Right lobe of liver (tissue), 6 donors: Measurements from ENCODE around the gene PSME2. TPM values are rescaled to one million over a fixed set of nuclear protein-coding genes. Genes with fewer than 3 reads are reported as not detected.
A peak's percentile ranks its signal among the peaks of the same experiment; 100 is the strongest.

Experiments used
- ATAC-seq, 4 donors: fragments of 200-7000 bp; cut with Tn5 transposase; one replicate each; pipeline ENCODE4 v1.9.1; 2020; ENCODE audit warnings: mild to moderate bottlenecking in 4 of 4, moderate library complexity in 4 of 4
- DNase-seq, 3 donors: peaks; one replicate each; pipeline ENCODE4 v3.0.0-alpha.2; 2020
- H3K27ac ChIP-seq, 3 donors: fragments of 200-600 bp; one replicate each; pipeline ENCODE4 v1.8.0; 2022
- H3K27me3 ChIP-seq, 2 donors: fragments of 200-600 bp; one replicate each; pipeline ENCODE4 v1.8.0; 2022
- H3K36me3 ChIP-seq, 4 donors: fragments of 200-600 bp; sonication (generic) in 1 of 4; one replicate each; pipeline versions ENCODE4 v1.5.1 to v1.8.0; 2017 to 2022; ENCODE audit warnings: control low read depth in 1 of 4
- H3K4me1 ChIP-seq, 4 donors: fragments of 200-600 bp; sonication (generic) in 1 of 4; one replicate each; pipeline versions ENCODE4 v1.5.1 to v1.8.0; 2017 to 2022; ENCODE audit warnings: control low read depth in 1 of 4
- H3K4me3 ChIP-seq, 3 donors: fragments of 200-600 bp; one replicate each; pipeline ENCODE4 v1.8.0; 2022
- H3K9me3 ChIP-seq, 4 donors: fragments of 200-600 bp; sonication (generic) in 1 of 4; one replicate each; pipeline versions ENCODE4 v1.5.1 to v1.8.0; 2017 to 2022; ENCODE audit warnings: control low read depth in 1 of 4
- POLR2A ChIP-seq: fragments of 450-650 bp; IDR thresholded peaks from one replicate; pipeline ENCODE4 v1.6.1; 2017; ENCODE audit warnings: antibody characterized with exemption, mild to moderate bottlenecking
- WGBS: methylation state at CpG from one replicate; pipeline ENCODE4 v1.1.6; 2018; ENCODE audit warnings: low coverage, low lambda C conversion rate; ENCODE audit not compliant: insufficient coverage; ENCODE audit errors: missing lambda C conversion rate; 5-methylcytosine and 5-hydroxymethylcytosine counted together
- intact Hi-C, 2 donors: fragments of 100-400 bp; cut with DNase I; formaldehyde crosslinking; loops; one replicate each; pipeline versions ENCODE4 v1.11.2 to v1.14.1; 2022
- total RNA-seq, 6 experiments: library from RNA; depleted of rRNA in 2 of 6; stranded (reverse); fragments of >200 nt in 2 of 6; fragmentation: NEBNext Ultra II Directional in 3 of 6; extraction: Animal tissue kit (Norgen Biotek cat#: 25700) in 3 of 6; gene quantifications; one replicate each; pipeline versions ENCODE4 v1.1.0 to v1.2.4, GENCODE V29; 2016 to 2023
- TF ChIP-seq, protein P1 (sequence below), 4 donors: fragments of 200-600 bp in 3 of 4; fragments of 450-650 bp in 1 of 4; IDR thresholded peaks; one replicate each; pipeline versions ENCODE4 v1.5.1 to v1.8.0; 2016 to 2022; ENCODE audit warnings: antibody characterized with exemption in 4 of 4, mild to moderate bottlenecking in 2 of 4
- donor health status: DM: no; HTN: yes; CAD: no.
- donor health status: DM: no; HTN: no; CAD: no.
- donor health status: DM: no; HTN: no; CAD: no.
- donor health status: DM: no; HTN: yes; CAD: no.
- donor health status: DM: no; HTN: yes; CAD: no.

PSME2 gene
- total RNA-seq, 6 experiments from 2014 or later = 66.1 to 142 (median 110) TPM

GRCh38 chr14:24122898-24123297, 23.5 kb downstream of the PSME2 start:
- no peaks in the 10 kb centered on the region for H3K27me3 ChIP-seq
- no peak overlapping the region for H3K4me3 ChIP-seq
- peak in 1 of 4 donors; percentile 7 for ATAC-seq
- no peak for TF ChIP-seq POLR2A
- TF ChIP-seq, protein P1, sequence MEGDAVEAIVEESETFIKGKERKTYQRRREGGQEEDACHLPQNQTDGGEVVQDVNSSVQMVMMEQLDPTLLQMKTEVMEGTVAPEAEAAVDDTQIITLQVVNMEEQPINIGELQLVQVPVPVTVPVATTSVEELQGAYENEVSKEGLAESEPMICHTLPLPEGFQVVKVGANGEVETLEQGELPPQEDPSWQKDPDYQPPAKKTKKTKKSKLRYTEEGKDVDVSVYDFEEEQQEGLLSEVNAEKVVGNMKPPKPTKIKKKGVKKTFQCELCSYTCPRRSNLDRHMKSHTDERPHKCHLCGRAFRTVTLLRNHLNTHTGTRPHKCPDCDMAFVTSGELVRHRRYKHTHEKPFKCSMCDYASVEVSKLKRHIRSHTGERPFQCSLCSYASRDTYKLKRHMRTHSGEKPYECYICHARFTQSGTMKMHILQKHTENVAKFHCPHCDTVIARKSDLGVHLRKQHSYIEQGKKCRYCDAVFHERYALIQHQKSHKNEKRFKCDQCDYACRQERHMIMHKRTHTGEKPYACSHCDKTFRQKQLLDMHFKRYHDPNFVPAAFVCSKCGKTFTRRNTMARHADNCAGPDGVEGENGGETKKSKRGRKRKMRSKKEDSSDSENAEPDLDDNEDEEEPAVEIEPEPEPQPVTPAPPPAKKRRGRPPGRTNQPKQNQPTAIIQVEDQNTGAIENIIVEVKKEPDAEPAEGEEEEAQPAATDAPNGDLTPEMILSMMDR (IDR thresholded peaks at IDR 0.05) = no peak
- H3K9me3 ChIP-seq = no peaks in the 10 kb centered on the region
- WGBS = 83% methylated on average over 1 of the region's 8 CpGs
- no peak overlapping the region for H3K27ac ChIP-seq
- peaks cover 3 to 65% (median 27%) of the 10 kb centered on the region in 4 donors for H3K36me3 ChIP-seq
- H3K4me1 ChIP-seq = no peaks in the 10 kb centered on the region
- no peak for DNase-seq
- intact Hi-C loops = no loop called here

DNA sequence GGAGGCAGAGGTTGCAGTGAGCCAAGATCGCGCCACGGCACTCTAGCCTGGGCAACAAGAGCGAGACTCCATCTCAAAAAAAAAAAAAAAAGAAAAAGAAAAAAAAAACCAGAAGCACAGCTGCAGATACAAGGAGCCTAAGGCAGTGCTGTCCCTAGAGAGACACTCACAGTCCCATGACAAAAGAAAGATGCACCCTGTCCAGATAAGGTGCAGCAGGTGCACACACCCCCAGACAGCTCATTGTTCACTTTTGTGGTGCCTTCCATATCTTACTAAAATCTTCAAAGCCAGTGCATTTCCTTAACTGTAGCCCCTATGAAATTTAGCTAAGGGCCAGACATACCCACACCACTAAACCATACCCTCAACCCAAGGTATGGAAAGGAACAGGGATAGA, 24.0 kb downstream of the PSME2 start:
- DNase-seq (no peak), ATAC-seq (no peak)
- Histone ChIP-seq H3K4me3 (no peak overlapping the region), H3K27me3 (no peaks in the 10 kb centered on the region), H3K36me3 (peaks cover 3 to 70% (median 27%) of the 10 kb centered on the region in 4 donors), H3K4me1 (peaks cover 0 to 2% (median under 1%) of the 10 kb centered on the region in 4 donors), H3K27ac (no peak overlapping the region), H3K9me3 (no peaks in the 10 kb centered on the region)
- TF ChIP-seq POLR2A = no peak
- TF ChIP-seq, protein P1 (IDR thresholded peaks at IDR 0.05) = no peak
- intact Hi-C loops = no loop called here
- 90% methylated on average over 3 of the region's 4 CpGs for WGBS

GRCh38 chr14:24121210-24121609, 25.2 kb downstream of the PSME2 start:
- peaks cover 0 to 14% (median 4%) of the 10 kb centered on the region in 4 donors for H3K4me1 ChIP-seq
- no peak for DNase-seq
- intact Hi-C loops = no loop called here
- 94% methylated on average over 3 of the region's 8 CpGs for WGBS
- H3K9me3 ChIP-seq = no peaks in the 10 kb centered on the region
- TF ChIP-seq, protein P1 (IDR thresholded peaks at IDR 0.05) = no peak
- TF ChIP-seq POLR2A = no peak
- no peak for ATAC-seq
- no peak overlapping the region for H3K27ac ChIP-seq
- no peak overlapping the region for H3K4me3 ChIP-seq
- no peaks in the 10 kb centered on the region for H3K27me3 ChIP-seq
- peaks cover 3 to 74% (median 27%) of the 10 kb centered on the region in 4 donors for H3K36me3 ChIP-seq

DNA sequence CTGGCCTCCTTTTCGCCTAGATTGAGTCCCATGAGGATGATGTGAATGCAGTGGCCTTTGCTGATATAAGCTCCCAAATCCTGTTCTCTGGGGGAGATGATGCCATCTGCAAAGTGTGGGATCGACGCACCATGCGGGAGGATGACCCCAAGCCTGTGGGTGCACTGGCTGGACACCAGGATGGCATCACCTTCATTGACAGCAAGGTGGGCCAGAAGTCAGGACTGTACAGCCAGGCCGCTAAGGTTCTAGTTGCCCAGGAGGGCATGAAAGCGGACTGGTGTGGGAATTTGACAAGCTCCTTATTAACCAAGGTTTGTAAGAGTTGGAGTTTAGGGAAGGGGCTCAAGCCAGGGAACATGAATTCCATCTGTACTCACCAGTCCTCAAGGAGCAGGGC, 26.7 kb downstream of the PSME2 start:
- TF ChIP-seq POLR2A = no peak
- TF ChIP-seq, protein P1 (IDR thresholded peaks at IDR 0.05) = no peak
- 93% methylated on average over 2 of the region's 6 CpGs for WGBS
- Histone ChIP-seq H3K27me3 (no peaks in the 10 kb centered on the region), H3K27ac (no peak overlapping the region), H3K9me3 (no peaks in the 10 kb centered on the region), H3K36me3 (peaks cover 3 to 74% (median 27%) of the 10 kb centered on the region in 4 donors), H3K4me1 (peaks cover 0 to 17% (median 4%) of the 10 kb centered on the region in 4 donors), H3K4me3 (no peak overlapping the region)
- ATAC-seq (no peak), DNase-seq (no peak)
- intact Hi-C loops = no loop called here
